Measurements from ENCODE around the gene GJC1.

- TF ChIP-seq, protein P1, sequence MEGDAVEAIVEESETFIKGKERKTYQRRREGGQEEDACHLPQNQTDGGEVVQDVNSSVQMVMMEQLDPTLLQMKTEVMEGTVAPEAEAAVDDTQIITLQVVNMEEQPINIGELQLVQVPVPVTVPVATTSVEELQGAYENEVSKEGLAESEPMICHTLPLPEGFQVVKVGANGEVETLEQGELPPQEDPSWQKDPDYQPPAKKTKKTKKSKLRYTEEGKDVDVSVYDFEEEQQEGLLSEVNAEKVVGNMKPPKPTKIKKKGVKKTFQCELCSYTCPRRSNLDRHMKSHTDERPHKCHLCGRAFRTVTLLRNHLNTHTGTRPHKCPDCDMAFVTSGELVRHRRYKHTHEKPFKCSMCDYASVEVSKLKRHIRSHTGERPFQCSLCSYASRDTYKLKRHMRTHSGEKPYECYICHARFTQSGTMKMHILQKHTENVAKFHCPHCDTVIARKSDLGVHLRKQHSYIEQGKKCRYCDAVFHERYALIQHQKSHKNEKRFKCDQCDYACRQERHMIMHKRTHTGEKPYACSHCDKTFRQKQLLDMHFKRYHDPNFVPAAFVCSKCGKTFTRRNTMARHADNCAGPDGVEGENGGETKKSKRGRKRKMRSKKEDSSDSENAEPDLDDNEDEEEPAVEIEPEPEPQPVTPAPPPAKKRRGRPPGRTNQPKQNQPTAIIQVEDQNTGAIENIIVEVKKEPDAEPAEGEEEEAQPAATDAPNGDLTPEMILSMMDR (IDR thresholded peaks at IDR 0.05) = no peak
- no peak for TF ChIP-seq POLR2A (IDR thresholded peaks at IDR 0.05)
Measured at GRCh38 chr17:44842748-44843147, 12.7 kb upstream of the GJC1 start.
